HG03520 (cell line): Measurements from ENCODE around the gene SRRM2.

Experiments used
- ATAC-seq: cut with Tn5 transposase; IDR thresholded peaks from one replicate; pipeline ENCODE4 v1.9.1; 2021; ENCODE audit warnings: mild to moderate bottlenecking, moderate library complexity; ENCODE audit not compliant: unreplicated experiment

SRRM2 gene

DNA sequence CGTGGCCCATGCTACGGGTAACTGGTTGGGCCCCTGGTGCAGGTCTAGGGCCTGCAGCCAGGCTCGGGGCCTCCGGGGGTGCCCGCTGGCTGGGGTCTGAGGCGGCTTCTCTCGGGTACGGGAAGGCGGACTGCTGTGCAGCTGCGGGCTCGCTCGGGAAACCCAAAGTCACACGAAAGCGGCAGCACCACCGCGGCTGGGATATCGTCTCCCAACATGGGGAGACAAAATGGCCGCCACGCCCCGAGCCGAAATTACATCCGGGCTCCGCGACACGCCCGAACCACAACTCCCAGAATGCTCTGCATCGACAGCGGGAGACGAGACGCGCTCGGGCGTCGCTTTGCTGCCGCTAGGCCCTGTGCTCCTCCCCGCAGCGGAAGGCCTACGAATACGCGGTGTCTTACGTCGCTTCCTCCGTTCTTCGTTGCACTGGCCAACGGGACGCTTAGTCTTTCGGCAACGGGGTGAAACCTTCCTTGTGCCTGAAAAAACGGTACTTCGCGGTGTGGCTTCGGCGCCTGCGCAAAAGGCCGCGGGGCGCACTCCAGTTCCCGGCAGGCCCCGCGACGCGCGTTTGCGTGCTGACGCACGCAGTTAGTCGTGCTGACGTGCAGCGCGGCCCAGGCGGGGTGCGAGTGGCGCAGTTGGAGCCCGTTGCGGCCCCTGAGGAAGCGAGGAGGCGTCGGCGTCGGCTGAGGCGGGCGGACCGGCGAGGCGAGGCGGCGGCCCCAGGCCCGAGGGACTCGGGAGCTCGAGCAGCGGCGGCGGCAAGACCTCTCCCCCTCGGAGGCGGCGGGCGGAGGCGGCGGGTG lies at the start of gene SRRM2:
Gene SRRM2 (plus strand): TSS at position 604 of the 815 bp plus-strand sequence. CDS start 3,727 bp downstream, outside the sequence.
- peak; percentile 78 for ATAC-seq

DNA sequence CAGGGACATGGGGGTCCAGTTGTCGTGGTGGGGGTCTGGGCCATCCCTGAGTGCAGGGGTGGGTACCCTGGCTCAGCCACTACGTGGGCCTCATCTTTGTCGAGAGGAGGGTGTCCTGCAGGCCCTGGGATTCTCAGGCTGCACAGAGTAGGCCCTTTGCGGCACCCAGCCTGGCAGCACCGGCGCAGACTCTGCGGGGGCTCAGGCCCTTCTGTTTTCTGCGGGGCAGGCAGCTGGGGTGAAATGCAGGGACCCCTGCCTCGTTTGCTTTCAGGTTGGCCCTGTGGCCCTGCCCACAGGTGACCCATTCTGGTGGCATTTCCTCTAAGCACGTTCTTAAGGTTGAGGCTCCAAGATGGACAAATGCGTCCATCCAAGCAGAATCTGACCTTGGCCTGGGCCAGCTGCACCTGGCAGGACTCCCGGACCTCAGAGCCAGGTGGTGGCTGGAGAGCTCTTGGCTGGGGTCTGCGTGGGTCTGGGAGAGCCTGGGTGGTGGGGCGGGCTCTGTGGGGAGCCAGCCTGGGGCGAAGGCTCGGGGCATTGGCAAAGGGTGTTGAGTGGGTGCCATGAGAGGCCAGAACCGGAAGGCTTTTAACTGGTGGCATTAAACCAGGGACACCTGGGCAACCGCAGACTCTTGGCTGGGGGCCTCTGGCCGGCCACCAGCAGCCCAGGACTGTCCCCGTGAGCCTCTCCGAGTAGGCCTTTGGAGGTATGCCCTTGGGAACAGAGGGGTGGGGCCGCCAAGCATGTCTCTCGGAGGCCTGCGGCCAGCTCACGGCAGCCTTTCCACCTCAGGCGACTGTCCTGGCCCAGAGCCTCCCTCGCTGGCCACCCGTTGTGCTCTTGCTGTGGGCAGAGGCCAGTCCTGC lies 49.3 kb upstream of the SRRM2 start:
- ATAC-seq = no peak

DNA sequence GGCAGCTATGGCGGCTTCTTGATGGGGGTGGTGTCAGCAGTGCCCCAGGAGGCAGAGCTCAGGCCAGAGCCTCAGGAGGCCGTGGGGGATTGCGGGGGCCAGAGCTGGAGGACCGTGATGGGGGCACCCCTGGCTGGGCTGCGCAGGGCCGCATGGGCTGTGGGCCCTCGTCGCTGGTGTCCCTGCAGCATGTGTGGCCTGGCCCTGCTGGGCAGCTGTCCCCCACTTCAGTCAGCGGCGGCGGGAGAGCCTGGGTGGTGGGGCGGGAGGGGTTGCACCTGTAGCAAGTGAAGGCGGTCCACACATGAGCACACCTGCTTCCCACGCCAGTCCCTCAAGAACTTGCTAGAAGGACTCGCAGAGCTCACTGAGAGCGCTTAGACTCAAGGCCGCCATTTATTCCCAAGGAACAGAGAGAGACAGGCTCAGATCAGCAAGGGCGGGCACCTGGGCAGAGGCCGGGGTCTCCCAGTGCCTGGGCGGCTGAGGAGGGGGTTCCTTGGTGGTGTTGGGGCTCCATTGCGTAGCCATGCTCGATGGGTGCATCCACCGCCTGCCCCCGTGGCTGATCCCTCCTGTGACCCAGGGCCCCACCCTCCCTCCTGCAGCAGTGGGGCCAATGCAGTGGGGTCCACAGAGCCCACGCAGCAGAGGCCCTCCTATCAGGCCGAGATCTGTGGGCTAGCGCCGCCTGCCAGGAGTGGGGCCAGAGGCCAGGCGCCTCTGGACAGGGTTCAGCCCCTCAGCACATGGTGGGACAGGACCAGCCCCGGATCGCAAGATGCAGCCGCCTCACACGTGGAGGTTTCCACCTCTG lies 48.1 kb upstream of the SRRM2 start:
- no peak for ATAC-seq

DNA sequence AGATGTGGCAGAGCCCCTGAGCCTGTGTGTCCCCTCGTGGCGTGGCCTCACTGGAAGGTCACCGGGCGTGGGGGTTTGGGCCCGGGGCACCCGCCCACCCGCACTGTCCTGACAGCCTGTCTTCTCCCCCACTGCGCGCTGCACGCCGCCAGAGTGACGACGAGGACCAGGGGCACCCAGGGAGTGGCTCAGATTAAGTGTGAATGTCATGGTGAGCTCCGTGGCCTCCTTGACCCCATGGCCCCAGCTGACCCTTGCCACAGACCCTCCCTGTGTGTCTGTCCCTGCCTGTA lies 47.5 kb upstream of the SRRM2 start:
- ATAC-seq = no peak

DNA sequence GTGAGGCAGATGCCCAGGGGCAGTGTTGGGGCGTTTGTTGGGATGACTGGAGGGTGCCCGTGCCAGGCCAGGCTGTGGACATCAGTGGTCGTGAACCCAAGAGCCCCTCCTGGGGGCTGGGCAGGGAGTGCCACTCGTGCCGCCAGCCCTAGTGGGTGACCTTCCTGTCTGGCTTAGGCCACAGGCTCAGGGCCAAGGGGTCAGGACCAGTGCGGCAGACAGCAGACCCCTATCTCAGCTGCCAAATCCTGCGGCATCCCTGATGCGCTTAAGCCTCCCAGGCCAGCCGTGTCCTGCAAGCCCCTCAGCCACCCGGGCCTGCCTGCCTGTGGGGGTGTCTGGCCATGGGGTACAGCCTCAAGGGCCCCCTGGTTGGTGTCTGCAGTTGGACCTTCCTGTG lies 47.1 kb upstream of the SRRM2 start:
- no peak for ATAC-seq

DNA sequence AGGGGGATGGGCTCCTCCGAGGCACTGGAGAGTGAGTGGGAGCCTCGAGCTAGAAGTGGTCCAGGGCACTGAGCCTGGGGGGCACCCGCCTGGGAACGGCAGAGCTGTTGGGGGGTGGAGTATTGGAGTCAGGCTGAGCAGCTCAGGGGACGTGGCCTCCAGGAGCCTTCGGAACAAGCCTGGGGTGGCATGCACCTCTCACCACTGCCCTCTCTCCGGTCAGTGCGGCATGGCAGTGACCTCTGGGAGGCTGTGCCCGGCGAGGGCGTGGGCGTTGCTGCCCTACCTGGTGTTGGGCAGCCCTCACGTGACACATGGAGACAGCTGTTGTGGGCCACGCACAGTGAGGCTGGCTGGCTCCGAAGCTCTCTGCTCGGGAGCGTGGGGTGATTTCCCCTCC lies 46.4 kb upstream of the SRRM2 start:
- no peak for ATAC-seq

DNA sequence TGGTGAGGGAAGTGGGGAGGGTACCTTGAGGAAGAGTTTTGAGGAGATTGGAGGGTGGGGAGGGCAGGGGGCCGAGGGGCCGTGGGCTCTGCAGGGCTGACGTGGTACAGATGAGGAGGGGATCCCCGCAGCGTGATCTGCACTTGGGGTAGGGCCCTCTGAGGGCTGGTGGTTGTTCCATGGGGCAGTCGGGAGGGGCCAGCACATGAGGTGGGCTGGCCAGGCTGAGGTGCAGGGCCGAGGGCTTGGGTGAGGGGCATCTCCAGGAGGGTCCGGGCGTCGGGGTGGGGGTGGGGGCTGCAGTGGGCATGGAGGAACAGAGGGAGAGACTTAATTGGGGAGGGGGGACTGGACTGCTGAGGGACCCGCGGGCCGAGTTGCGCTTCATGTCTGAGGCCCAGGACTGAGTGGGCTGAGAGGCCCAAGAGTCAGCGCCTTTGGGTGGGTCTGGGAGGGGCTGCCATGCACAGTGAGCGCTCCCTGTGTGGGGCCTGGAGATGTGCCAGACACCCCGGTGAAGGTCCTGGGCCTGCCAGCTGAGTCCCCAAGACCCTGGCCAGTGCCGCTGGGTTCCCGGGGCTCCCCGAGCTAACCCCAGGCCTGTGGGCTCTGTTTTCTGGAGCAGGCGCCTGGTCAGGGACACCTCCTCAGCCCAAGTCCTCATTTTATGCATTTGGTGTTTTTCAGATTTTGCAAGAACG lies 45.7 kb upstream of the SRRM2 start:
- ATAC-seq = no peak

DNA sequence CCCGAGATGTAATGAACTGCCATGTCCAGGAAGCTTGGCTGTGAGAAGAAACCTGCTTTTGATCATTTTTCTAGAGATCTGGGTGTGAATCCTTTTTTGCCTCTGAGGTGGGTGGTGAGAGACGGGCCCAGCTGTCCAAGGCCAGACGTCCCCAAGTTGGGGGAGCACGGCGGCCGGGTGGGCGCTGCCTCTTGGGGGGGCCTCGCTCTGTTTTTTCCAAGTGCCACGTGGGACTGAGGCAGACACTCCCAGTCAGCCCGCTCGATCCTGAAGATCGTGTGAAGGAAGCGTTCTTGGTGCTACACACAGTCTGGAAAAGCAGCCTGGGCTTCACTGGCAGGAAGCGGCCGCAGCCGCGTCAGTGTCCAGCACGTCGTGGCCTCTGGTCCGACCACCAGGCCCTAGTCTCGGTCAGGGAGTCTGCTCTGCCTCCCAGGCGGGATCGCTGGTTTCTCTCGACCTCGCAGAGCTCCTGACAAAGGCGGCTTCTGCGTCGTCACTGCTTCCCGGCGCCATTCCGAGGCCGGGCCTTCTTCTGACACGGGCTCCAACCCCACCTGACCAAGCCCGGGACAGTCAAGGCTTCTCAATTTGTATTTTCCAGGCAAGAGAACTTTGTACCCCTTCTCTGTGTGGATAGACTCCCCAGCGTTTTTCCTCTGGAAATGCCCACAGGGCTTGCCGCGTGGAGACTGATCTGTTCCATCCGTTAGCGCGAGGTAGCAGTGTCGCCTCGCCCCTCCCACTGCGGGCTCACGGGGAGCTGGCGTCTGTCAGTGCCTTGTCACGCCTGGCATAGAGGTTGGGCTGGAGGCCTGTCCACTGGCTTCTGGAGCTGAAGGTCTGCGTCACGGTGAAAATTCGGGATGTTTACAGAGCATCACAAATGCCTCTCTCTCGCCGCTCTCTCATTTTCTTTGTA lies 44.8 kb upstream of the SRRM2 start:
- no peak for ATAC-seq

DNA sequence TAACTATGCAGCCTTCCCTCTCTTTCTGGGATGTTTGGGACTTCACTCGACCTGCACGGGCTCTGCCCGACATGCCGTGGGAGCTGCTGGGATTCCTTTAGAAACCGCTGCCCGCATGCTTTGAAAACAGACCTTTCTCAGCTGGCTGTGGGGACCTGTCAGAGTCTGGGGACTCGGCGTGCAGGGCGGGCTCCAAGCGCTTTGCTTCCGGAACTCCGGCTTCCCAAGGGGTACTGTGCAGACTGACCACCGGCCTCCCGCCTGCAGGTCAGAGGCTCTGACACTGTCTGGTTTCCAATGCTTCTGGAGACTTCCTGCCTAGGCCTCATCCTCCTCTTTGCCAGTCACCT lies 44.2 kb upstream of the SRRM2 start:
- no peak for ATAC-seq

DNA sequence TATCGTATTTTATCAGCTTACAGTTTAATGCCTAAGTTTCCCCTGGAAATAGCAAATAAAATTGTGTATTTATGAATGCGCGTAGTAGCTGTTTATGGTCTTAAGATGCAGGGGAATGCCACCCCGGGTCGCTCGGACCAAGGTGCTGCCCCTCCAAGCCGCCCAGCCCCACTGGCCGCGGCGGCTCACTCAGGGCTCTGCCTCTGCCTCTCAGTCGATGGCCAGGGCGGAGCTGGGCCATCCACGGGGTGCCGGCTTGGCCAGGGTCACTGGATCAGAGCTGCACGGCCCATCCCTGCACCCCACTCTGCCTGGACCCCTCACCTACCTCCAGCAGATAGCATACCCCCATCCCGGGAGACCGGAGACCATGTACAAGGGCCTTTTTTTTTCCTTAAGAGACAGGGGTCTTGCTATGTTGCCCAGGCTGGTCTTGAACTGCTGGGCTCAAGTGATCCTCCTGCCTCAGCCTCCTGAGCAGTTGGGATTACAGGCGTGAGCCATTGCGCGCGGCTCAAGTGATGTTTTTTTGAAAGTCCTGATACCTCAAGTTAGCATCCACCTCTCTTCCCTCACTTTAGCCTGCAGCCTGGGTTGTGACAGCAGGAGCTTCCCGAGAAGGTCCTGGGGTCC lies 43.4 kb upstream of the SRRM2 start:
- no peak for ATAC-seq

DNA sequence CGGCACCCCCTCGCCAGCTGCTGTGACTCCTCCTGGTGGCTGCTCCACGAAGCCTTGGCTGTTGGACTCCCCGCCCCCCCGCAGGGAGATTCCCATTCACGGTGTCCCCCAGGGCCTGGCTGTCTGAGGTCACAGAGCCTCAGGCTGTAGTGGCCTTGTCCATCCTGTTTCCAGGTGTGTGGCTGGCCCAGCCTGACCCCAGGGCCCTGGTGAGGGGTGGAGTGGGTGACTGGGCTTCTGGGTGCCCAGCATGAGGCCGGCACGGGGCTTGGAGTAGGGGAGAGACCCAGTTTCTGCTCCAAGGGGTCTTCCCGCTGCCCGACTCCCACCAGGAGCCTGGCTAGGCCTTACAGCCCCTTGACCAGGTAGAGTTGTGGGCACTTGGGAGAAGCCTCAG lies 42.9 kb upstream of the SRRM2 start:
- ATAC-seq = no peak

DNA sequence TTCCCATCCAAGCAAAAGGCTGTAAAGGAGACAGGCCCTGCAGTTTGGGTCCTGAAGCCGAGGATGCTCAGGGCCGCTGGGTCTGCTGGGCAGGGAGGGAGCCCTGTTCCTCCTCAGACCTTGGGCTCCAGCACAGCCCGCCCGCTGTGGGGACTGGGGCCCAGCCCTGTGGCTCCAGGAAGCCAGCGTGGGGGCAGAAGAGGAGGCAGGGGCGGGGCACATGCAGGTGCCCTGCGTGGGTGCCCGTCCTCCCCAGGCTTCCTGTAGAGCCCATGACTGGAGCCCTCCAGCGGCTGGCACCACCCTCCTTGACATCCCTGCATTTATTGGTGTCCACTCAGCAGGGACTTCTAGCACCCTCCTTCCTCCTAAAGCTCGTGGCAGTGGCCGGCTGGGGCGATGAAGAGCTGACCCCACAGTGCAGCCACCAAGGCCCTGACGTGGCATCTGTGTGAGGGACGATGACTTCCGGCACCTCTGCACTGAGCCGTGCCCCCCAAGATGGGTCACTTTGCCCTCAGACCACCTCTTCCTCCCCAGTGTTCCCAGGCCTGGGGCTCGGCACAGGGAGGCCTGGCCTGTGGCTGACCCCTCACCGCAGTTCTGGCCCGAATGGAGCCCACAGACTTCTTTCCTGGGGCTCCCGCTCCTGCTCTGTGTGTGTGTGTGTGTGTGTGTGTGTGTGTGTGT lies 42.3 kb upstream of the SRRM2 start:
- ATAC-seq = no peak

DNA sequence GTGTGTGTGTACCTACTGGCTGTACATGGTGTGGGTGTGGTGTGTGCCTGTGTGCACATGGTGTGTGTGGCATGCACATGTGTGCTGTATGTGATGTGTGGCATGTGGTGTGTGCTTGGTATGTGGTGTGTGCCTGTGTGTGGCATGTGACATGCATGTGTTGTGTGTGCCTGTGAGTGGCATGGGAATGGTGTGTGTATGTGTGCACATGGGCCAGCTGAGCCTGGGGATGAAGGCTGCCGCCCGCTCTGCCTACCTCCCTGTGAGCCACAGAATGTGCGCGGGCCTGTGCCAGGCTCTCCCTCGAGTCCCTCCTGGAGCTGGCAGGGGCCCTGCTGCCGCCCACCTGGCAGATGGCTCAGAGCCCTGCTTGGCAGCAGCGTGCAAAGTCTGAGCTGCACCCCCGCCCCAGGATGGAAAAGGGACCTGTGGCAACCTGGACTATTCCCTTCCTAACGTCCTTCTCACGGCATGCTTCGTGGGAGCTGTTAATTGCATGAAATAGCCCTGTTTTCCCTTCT lies 41.7 kb upstream of the SRRM2 start:
- ATAC-seq = no peak

DNA sequence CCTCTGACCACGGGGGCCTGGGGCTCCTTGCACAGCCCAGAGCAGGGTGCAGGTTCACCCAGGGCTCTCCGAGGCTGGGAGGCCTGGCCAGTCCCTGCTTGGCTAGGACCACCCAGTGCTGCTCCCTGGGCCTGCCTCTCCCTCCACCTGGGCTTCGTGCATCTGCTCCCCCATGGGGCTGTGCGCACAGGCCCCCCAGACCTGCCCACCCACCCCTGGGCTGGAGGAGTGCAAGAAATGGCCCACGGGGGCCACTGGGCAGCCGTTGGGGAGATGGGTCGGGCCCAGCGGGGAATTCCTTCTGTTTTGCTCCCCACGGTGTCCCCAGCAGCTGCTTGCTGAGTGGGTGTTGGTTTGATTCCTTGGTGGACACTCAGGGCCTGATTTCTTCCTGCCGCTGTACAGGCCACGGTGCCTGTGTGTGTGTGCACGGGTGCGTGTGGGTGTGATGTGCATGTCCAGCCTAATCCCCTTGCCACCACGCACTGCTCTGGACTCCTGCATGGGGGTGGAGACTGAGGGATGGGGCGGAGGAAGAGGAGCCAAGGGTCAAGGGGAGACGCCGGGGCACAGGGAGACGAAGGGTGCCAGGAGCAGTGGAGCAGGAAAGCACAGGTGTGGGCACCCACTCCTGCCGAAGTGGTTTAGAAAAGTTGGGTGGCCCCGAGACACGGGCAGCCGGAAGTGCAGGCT lies 40.9 kb upstream of the SRRM2 start:
- no peak for ATAC-seq

DNA sequence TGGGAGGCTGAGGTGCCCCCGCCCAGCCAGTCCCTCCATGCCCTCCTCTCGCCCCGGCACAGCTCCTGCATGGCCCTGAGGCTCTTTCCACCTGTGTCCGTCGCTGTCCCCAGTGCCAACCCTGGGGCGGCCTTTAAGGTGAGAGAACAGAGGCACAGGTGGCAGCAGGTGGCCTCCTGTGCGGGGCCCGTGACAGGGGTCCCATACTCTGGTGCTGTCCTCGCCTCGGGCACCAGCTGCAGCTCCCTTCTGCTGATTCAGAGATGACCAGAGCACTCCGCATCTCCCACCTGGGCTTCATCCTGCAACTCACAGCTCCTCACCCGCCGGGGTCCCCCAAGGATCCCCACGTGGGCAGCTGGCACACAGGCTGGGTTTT lies 40.4 kb upstream of the SRRM2 start:
- ATAC-seq = no peak

DNA sequence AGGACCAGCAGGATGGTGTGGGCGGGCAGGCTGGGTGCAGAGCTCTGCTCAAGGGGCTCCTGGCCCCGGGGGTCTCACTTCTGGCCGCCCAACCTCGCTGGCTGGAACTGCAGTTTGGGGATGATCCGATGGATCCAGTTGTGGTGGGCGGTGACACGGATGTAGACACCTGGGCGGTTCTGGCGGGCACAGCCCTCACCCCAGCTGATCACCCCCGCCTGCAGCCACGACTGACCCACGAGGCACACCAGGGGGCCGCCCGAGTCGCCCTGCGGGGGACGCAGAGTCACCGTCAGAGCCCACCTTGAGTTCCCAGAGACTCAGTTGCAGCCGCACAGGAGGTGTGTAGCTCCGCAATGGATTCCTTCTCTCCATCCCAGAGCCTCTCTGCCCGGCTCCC lies 39.9 kb upstream of the SRRM2 start:
- ATAC-seq = no peak

DNA sequence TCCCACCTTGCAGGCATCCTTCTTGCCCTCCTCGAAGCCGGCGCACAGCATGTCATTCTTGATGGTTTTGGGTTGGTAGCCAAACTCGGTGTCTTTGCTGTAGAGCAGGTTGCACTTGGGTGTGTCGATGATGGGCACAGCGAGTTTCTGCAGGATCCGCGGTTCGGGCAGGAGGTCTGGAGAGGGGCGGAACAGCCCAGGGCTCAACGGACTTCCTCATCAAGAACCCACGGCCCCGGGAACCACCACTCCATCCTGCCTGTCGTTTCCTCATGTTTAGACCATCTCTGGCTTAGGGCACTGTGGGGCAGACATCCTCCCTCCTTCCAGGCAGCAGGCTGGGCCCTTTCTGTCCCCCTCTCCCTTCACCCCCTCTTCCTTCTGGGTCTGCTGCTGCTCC lies 38.9 kb upstream of the SRRM2 start:
- ATAC-seq = no peak
